Nucleus accumbens (tissue), 56 donors: Measurements from ENCODE around the gene ABL2.
"Not testable (repeated sequence)": the region's sequence is repeated elsewhere in the genome, so short reads cannot be mapped to it uniquely, and the experiment has no call there.

Experiments
- DNase-seq, 56 donors: peaks; one replicate each; lab custom pipeline; 2025; lab: John Stamatoyannopoulos, UW

ABL2 gene

DNA sequence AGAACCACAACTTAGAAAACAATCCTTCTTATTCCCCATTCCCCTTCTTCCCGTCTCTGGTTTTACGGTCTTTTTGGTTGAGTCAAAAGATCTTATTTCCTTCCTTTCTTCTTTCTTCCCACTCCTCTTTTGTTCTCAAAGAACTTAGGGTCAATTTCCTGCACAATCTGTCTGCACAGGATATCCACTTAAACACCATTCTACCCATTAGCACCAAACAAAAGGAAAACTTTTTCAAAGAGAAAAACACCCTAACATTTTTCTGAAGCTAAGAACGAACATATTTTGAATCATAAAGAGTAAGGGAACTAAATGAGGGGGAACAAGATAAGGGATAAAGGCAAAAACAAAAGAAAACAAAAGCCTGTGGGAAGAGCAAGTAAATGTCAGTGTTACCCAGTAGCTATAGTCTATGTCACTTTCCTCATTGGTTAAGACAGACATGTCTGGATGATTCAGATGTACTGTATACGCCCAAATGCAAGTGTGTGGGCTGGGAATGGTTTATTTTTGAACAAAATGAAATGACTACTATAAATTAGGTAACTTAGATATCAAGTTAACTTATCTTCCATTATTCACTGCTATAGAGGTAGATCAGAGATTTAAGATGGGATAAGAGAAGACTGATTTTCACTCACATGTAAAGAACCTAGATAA is 87.8 kb downstream of the ABL2 start:
- DNase-seq, result peak in 3 of 56 donors; percentile 3 to 10 (median 4)

DNA sequence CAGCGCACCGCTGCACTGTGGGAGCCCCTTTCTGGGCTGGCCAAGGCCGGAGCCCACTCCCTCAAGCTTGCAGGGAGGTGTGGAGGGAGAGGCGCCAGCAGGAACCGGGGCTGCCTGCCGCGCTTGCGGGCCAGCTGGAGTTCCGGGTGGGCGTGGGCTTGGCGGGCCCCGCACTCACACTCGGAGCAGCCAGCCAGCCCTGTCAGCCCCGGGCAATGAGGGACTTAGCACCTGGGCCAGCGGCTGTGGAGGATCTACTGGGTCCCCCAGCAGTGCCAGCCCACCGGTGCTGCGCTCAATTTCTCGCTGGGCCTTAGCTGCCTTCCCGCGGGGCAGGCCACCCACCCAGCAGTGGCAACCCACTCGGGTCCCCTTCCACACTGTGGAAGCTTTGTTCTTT is 90.7 kb downstream of the ABL2 start:
- not testable (repeated sequence) for DNase-seq

DNA sequence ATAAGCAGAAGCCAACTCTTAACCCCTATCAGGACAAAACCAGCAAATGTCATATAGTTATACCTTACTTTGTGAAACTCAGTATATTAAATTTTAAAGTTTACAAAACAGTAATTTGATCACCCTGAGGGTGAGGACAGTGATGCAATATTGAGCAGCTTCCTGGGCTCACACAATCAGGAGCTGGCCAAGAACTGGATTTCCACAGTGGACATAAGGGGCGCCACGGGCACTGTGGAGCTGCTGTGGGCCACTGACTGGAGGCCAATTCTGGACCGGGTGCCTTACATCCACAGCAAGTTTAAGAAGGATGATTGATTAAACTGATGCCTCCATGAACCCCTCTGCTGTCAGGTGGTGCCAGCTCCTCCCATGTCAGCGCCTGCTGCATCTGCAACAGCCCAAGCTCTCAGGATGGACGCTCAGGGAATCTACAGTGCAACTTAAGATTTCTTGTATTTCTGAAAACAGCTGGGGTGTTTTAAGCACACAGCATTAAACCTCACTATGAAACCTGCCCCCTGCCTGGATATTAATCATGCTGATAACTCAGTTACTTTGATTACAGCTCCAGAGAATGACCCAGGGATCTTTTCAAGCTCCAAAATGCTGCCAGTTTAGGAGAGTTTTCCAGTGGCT is 91.7 kb downstream of the ABL2 start:
- no peak for DNase-seq

DNA sequence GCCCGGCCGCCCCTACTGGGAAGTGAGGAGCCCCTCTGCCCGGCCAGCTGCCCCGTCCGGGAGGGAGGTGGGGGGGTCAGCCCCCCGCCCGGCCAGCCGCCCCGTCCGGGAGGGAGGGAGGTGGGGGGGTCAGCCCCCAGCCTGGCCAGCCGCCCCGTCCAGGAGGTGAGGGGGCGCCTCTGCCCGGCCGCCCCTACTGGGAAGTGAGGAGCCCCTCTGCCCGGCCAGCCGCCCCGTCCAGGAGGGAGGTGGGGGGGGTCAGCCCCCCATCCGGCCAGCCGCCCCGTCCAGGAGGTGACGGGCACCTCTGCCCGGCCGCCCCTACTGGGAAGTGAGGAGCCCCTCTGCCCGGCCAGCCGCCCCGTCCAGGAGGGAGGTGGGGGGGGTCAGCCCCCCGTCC is 93.8 kb downstream of the ABL2 start:
- DNase-seq, result not testable (repeated sequence)

DNA sequence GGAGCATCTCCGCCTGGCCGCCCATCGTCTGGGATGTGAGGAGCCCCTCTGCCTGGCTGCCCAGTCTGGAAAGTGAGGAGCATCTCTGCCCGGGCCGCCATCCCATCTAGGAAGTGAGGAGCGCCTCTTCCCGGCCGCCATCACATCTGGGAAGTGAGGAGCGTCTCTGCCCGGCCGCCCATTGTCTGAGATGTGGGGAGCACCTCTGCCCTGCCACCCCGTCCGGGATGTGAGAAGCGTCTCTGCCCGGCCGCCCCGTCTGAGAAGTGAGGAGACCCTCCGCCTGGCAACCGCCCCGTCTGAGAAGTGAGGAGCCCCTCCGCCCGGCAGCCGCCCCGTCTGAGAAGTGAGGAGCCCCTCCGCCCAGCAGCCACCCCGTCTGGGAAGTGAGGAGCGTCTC is 94.3 kb downstream of the ABL2 start:
- DNase-seq, result not testable (repeated sequence)

DNA sequence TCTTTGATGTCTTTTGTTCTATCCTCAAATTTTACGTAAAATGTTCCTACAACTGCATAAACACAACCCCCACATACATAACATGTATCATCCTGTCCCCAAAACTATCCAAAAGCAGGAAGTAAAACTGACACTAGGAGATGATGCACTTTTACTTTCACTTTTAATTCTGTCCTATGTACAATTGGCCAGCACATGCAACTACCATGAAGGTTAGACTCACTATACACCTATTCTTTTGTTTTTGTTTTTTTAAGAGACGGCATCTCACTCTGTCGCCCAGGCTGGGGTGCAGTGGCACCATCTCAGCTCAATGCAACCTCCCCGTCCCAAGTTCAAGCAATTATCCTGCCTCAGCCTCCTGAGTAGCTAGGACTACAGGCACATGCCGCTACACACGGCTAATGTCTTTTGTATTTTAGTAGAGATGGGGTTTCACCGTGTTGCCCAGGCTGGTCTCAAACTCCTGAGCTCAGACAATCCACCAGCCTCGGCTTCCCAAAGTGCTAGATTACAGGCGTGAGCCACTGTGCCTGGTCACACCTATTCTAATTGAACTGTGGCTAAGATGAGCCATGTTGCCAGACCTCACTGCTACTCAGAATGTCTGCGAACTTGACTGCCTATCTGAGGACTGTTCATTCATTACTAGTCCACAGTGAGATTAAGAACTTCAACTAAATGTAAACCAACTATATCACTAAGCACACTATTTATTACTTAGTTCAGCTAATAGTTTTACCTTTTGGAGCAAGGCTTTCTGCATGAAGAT is 99.6 kb downstream of the ABL2 start:
- no peak for DNase-seq

DNA sequence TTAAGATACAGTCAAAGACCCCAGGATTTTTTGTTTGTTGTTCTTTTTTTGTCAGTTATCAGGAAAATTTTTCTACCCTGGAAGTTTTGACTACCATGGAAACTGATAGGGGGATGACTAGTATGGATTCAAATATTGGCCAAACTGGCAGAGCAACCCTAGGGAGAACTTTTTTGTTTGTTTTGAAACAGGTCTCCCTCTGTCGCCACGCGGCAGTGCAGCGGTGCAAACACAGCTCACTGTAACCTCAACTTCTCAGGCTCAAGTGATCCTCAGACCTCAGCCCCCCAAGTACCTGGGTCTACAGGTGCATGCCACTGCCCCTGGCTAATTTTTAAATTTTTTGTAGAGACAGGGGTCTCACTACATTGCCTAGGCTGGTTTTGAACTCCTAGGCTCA is 101.0 kb downstream of the ABL2 start:
- no peak for DNase-seq

DNA sequence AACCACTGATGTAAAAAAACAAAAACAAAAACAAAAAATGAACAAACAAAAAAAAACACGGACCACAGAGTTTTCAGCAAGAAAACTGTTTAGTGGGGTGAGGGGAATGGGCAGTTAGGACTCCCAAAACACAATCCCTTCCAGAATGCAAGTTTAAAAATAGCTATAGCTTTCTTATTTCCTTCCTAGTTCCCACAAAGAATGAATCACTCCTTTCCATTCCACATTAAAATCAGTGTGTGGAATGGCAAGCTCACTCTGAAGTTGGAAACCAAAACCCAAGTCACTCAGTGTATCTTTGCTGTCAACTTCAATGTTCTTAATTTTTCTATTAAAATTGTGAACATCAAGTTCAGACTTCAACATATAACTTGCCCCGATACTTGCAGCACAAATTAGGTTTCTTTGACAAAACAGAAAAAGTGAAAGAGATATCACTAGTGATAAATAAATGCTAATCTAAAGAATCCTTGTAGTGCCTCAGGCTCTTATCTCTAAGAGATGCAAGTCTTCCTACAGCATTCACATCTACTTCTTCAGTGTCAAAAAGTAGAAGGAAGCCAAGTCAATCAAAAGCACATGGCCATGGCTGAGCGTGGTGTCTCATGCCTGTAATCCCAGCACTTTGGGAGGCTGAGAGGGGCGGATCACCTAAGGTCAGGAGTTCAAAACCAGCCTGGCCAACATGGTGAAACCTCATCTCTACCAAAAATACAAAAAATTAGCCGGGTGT is 102.1 kb downstream of the ABL2 start:
- DNase-seq, result no peak

DNA sequence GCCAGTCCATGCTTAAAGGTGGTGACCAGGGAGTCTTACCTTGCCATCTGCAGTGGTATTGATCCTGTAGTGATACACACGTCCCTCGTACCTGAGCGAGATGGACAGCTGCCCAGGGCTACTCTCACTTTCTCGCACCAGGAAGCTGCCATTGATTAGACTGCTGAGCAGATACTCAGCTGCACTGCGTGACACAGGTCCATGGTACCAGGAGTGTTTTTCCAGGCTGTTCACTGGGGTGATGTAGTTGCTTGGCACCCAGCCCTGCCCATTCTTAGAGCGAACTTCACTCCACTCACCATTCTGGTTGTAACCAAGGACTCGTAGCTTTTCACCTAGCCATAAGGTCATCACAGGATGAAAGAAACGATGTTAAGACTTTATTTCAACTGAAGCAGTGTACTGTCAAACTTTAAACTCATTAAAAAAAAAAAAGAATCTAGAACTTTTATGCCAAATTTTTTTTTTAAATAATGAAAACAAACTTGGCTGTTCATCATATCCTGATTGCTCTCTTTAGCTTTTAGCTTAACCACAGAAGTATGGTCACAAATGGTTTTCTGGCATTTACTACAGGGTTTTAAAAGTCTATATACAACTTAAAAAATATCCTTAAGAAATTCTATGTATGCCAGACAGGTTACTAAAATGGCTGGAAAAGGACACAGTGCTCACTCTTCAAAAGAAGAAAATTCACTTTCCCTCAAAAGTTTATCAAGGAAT is 103.0 kb downstream of the ABL2 start:
- DNase-seq, result peak in 1 of 56 donors; percentile 2

DNA sequence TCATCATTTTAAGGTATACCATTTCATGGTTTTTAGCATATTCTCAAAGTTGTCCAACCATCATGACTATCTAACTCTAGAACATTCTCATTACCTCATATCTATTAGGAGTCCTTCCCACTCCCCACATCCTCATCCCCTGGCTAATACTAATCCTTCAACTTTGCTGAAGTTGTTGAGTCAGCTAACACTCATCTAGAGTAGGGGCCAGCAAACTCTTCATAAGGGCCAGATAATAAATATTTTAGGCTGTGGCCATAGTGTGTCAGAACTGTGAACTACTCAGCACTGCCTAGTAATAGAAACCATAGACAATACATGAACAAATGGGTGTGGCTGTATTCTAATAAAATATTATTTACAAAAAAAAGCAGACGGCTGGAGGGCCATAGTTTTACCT is 104.6 kb downstream of the ABL2 start:
- no peak for DNase-seq

DNA sequence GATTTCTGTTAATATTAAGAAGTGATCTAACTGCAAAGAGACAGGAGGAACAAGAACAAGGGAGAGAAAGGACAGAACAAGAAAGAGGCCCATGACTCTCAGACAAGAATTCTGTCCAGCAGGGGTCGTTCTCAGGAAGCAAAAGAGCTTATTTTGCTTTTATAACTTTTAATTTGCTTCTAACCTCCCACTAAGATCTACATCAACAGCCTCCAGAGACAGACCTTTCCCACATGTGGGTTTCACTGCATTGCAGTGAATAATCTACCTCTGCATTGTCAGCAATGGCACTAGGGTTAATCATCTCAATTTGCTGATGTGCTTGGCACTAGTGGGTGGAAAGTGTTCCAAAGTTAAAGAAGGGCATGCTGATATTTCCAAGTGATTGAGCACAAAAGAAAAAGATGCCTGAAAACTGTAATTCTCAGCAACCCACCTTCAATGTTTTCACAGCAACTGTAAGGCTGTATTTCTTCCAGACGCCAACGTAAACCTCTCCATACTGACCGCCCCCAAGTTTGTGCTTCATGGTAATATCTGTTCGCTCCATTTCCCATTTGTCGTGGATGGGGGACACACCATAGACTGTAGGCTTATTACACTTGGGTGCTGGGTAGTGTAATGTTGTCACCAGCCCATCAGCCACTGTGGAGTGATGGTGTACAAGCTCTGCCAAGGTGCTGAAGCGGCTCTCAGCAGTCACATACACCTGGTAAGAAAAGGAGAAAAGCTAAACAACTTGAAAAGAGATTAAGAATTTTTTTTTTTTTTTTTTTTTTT is 108.1 kb downstream of the ABL2 start:
- DNase-seq, result peak in 29 of 56 donors; percentile 10 to 69 (median 34)

DNA sequence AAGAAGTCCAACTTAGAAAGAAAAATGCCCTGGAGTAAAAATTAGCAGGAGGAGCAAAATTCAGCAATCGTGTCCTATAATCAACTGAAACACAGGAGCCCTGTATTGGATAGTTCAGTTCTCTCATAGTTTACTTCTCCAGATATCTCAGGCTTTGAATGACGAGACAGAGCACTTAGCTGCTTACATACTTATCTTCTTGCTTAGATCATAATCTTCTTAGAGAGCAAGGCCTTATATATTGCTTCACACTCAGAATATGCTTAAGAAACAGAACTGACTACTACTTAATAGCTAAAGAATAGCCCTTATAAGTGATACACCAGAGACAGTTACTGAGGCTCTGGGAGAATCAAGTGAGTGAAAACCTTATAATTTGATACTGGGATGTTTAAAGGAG is 108.7 kb downstream of the ABL2 start:
- no peak for DNase-seq

DNA sequence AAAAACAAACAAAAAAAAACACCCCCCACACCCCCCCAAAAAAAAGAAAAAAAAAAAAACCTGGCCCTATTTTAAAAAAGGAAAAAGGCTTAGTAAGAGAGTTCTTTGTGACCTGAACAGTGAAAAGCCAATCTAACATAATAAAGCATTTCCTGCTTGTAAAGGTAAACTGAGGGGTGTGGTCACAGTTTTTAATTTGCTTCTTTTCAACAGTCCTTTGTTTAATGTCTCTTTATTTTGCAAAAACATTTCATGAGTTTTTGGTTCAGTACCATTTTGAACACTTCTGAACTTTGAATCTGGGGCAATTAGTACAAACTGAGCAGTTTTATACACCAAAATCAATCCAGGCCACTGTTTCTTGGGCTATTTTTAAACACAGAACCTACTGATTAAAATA is 110.0 kb downstream of the ABL2 start:
- no peak for DNase-seq

DNA sequence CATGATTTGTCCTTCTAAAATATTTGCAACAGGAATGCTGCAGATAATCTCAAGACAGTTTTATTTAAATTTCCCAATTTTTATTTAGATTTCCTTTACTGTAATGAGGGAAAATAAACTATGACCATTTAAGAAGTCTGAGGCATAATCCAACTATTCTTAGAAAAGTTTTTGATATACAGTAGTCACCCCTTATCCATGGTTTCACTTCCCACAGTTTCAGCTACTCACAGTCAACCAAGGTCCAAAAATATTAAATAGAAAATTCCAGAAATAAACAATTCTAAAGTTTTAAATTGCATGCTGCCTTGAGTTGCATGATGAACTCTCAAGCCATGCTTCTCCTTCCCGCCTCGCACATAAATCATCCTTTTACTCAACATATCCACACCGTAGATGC is 114.3 kb downstream of the ABL2 start:
- no peak for DNase-seq

DNA sequence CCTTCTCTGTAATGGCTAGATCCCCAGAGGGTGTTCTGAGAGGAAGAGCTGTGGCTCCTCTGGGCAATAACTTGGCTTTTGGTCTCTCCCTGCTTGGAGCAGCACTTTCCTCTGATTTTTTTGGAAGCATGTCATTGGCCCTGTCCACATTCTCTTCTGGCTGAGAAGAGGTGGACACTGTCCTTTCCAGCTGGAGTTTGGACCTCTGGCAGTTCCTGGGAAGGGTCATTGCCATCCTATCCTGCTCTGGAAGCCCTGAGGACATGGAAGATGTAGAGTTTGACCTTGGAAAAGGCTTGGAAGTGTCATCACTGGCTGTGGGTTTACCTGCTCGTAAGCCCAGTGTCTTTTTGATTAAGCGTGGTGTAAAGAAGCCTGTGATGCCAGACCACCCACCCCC is 120.8 kb downstream of the ABL2 start:
- no peak for DNase-seq

DNA sequence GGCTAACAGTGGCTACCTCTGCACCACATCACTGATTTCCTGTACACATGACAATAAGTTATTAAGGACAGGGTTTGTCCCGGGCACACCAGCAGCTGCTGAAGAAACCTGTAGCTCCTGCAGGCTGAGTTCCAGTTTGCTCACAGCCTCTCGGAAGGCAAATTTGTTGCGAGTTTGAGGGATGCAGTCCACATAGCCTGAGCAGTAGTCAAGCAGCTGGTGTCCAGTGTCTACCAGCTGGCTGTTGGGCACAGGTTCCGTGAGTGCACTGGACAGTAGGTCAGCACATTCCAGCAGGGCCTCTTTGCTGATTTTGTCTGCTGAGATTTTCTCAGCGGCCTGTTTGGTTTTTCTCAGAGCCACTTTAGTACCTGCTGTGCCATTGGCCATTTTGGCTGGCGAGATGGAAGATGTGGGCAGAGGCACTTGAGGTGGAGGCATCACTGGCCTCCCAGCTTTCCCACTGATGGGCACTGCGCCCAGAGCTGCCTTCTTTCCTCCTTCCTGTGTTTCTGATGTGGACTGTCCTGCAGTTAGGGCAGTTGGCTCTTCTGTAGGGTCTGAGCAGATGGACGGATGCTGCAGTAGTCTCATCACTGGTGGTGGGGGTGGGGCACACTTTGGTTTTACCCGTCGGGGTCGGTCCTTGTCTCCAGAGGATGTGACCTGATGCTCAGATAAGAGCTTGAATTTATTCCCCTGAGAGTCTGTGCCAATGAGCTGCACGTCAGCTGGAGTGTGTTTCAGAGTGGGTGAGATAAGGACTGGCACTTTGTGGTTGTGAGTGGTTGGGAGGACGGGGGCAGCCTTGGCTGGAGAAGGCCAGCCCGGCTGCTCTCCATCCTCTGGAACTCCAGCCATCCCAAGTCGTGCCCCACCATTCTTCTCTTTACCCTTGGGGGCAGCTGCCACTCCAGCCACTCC is 121.5 kb downstream of the ABL2 start:
- no peak for DNase-seq

DNA sequence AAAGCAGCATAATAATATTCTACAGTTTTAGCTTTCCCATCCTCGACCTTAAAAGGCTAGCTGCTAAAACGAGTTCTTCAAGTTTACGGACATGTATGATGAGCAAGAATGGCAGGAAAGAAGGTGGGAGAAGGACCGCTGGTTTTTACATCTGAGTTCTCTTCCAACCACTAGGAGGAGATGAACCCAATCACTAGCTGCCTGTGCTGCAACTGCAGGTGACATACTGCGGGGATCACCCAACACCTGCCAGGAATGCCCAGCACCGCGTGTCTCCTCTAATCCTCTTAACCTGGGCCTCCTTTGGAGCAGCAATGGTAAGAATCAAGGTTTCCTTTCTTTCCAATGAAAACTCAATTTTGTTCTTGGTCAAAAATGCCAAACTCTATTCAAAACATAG is 124.1 kb downstream of the ABL2 start:
- DNase-seq, result no peak

DNA sequence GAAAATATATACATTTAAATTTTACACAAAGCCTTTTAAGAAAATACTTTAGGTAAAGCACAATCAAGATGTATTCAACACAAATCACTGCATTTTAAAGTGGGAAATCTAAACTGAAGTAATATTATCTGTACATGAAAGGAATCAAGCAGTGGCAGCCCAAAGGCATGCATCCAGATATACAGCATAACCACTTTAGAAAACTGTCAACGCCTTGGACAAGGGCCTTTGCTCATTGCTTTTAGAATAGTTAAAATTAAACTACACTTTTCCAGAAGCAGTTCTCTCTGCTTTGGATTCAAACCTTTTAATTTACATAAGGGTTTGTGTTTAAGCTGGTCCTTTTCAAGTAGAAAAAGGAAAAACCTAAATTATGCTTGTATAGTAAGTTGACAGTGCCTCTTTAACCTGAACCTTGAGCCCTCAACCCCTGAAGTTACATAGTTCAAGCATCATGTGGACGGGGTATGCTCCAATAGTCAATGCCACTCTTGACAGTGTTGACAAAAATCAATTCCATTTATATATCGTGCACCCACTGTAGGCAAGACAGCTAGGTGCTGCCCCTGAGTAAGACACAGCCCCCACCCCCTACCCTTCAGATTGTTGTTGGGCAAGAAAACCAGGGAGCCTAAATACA is 124.7 kb downstream of the ABL2 start:
- DNase-seq, result no peak
